IPS DF 19.7 (cell line): ENCODE data around the gene SNX20.

Experiments
- DNase-seq: peaks from one replicate; pipeline ENCODE4 v3.0.0-alpha.2; 2013; ENCODE audit warnings: low read depth, low spot score

The SNX20 gene

GRCh38 chr16:50705436-50706110 is 24.5 kb upstream of the SNX20 start:
- DNase-seq: no peak

GRCh38 chr16:50704245-50704644 is 23.1 kb upstream of the SNX20 start:
- no peak for DNase-seq

- DNase-seq: no peak
These were observed 21.6 kb upstream of the SNX20 start for GRCh38 chr16:50702725-50703124.

GRCh38 chr16:50699326-50700159 is 18.4 kb upstream of the SNX20 start:
- no peak for DNase-seq

GRCh38 chr16:50697881-50698767 is 17.0 kb upstream of the SNX20 start:
- DNase-seq: no peak

- no peak for DNase-seq
These were observed 16.3 kb upstream of the SNX20 start for GRCh38 chr16:50697421-50697715.

- no peak for DNase-seq
These were observed 15.7 kb upstream of the SNX20 start for GRCh38 chr16:50696575-50697420.

GRCh38 chr16:50696126-50696525 is 15.0 kb upstream of the SNX20 start:
- DNase-seq: no peak

- no peak for DNase-seq
These were observed 14.2 kb upstream of the SNX20 start for GRCh38 chr16:50695017-50696000.

GRCh38 chr16:50694206-50694605 is 13.1 kb upstream of the SNX20 start:
- DNase-seq: no peak

- DNase-seq: no peak
These were observed 12.1 kb upstream of the SNX20 start, which contains the start of gene NOD2 for GRCh38 chr16:50692999-50693781. TSS of gene NOD2 (plus strand) at chr16:50693606. CDS start at chr16:50699496, 5,890 bp downstream.

- no peak for DNase-seq
These were observed 11.5 kb upstream of the SNX20 start for GRCh38 chr16:50692644-50692998.

- no peak for DNase-seq
These were observed 9.1 kb upstream of the SNX20 start for GRCh38 chr16:50690177-50690576.

GRCh38 chr16:50688867-50689266 is 7.8 kb upstream of the SNX20 start:
- no peak for DNase-seq

GRCh38 chr16:50688083-50688482 is 7.0 kb upstream of the SNX20 start:
- no peak for DNase-seq

GRCh38 chr16:50685462-50686063 is 4.5 kb upstream of the SNX20 start:
- DNase-seq: no peak

GRCh38 chr16:50684823-50685461 is 3.8 kb upstream of the SNX20 start:
- no peak for DNase-seq

- no peak for DNase-seq
These were observed 2.7 kb upstream of the SNX20 start for GRCh38 chr16:50683689-50684374.
